CD4-positive, alpha-beta T cell treated with Interleukin-15 for 1 hour (primary cell): ENCODE data around the gene GABRA4.

Source experiments
- DNase-seq: peaks from one replicate; pipeline ENCODE4 v3.0.0-alpha.2; 2020

Gene GABRA4

DNA sequence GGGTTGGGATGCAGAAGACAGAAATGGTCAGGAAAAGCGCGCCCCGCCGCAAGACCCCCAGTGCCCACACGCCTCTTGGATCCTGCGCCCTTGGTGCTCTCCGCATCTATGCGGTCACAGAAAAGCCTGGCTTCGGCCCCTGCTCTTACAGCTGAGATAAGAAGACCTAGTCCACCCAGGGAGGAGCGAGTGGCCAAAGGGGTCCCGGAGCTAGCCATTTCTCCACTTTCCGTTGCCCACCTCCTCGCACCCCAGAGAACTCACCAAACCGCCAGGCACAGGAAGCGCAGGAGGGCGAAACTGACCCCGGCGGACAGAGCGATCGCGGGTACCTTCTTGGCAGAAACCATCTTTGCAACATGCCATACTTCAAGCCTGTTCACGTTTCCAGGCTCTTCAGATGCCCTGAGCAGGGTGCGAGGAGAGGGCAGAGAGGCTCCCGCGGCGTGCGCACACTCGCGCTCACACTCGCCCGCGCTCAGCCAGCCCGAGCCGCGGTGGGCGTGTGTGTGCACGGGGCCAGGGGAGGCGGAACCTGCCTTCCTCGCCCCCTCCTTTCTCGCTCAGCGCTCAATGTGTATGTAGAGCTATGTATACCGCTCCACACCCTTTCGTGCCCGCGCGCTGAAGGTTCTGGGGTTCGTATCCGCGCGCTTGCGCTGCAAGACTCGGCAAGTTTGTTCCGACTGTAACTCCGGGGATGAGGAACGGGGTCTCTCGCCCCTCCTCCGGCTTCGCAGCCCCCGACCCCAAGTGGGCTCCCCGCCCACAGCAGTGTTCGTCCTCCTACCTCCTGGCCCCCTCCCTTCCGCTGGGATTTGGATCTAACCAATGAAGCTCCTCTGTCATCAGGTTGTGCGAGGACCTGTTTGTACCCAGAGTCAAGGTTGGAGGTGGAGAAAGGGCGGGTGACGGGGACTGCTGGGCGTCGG lies at the start of gene GABRA4:
TSS of gene GABRA4 (minus strand) at position 507 of the 932 bp plus-strand sequence. CDS start at position 350, 157 bp downstream.
- DNase-seq, result no peak

DNA sequence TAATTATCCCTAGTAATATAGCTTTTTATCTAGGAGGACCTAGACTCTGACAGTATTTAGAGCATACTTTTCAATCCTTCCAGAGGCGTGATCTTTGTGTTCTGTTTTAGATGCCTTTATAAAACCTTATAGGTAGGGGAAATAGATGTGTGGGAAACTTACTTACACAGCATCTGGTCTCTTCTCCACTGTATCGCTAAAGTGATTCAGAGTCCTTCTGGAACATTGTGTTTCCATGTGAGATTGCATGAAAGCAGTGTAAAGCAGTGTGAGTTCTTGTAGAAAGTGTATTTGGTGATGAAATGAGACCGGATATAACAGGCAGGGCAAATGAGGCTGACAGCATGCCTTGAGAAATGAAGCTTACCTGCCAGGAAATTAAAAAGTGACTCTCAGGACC lies 47.4 kb upstream of the GABRA4 start:
- DNase-seq, result no peak

DNA sequence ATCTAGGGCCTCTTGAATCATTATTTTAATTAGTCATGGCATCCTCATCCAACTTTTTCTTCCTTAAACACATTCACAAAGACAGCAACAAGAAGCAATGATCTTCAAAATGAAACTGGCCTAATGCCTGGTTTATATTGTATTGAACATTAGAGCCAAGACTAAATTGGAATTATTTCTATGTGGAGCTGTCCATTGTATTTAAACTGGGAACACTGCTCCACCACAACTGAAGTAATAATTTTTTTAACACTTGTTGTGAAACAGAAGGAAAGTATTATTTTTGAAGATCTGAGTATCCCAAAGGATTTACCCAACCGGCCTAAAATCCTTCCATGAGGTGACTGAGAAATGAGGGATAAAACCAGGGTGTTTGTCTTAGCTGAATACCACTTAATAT lies 44.9 kb upstream of the GABRA4 start:
- no peak for DNase-seq

DNA sequence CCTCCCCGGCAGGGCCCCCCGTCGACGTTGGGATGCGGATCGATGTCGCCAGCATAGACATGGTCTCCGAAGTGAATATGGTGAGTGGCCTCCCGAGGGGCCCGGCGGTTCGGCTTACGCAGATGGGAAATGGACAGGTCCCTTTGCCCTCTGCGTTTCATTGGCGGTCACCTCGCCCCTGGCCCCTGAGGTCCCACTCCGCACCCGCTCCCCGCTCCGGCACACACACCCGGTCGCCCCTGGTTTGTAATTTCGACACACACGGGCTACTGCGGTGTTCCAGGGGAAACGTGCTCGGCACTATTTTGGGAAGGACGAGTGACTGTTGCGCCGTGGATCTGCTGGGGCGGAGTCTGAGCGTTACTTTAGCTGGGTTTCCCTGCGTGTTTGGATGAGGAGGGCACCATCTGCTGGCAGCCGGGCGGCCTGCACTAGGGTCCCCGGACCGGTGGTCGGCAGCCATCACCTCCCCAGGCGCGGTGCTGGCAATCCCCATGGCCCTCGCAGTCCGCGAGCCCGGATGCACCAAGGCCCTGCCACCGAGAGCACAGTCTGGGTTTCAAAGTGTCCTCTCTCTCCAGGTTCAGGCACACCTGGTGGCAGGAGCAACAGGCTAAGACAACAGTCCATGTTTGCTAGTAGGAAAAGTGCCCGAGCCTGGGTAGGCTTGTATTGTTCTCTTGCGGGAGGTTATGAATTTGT lies 39.2 kb upstream of the GABRA4 start:
- peak; percentile 25 for DNase-seq

DNA sequence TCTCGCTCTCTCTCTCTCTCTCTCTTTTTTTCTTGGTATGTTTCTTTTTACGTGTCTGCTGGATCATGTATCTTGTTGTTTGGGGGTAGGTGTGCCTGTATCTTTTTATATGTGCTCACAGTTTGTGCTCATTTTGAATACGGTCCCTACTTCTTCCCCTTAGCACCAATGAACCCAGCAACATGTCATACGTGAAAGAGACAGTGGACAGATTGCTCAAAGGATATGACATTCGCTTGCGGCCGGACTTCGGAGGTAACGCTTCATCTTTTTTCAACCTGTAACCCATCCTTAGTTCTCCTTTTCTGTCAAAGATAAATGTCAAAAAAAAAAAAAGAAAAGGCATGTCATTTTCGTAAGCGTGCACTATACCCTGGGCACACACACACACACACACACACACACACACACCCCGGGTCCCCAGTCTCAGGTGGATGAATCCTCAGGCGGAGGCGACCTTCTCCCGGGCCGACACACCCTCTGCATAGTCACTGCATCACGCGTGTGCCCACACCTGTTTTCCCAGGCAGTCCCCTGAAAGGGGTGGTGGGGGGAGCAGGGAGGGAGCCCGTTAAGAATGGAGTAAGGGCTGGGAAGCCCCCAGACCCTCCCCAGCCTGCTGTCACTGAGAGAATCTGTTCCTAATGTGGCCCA lies 38.5 kb upstream of the GABRA4 start:
- no peak for DNase-seq

DNA sequence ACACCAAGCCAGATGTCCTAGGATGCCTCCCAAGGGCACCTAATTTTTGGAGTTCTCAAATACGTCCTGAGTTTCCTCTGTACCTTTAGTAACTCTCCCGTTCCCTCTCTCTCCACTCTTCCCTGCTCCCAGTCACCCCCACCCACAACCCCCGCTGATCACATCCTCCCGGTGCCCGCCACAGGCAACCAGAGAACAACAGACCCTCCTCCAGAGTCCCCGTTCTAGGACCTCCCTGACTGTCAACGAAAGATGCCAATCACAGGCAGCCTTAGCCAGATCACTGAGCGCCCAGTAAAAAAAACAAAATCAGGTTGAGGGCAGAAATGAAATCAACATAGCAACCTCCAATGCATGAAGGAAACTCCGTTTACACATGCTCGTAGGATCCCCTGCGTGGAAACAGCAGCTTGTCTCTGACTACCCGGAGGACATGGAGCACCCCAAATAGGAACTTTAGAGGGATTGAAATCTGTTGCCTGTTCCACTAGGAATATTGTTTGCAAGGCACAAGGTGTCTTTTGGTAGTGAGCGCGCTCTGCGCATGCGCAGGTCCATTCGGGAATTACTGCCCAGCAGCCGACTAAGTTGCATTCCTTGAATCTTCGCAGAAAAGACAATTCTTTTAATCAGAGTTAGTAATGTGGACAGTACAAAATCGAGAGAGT lies 37.8 kb upstream of the GABRA4 start, which contains the start of gene GABRB1:
TSS of gene GABRB1 (plus strand) at position 557 of the 668 bp plus-strand sequence.
- no peak for DNase-seq

DNA sequence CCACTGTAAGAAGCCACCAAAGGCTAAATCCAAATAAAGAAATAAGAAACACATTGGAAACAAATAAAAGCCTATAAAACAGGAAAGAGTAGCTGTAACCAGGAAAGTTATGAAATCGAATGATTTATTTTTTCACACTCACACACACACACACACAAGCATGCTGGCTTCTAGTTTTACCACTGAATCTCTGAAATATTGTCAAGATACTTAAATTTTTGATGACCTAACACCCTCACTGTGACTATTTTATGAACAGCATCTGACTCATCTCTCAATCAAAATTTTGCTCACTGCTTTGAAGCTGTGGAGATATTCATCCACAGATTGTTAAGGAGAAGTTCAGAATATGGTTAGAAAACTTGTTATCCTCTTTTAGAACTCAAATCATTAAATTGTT lies 24.1 kb upstream of the GABRA4 start:
- DNase-seq, result no peak

DNA sequence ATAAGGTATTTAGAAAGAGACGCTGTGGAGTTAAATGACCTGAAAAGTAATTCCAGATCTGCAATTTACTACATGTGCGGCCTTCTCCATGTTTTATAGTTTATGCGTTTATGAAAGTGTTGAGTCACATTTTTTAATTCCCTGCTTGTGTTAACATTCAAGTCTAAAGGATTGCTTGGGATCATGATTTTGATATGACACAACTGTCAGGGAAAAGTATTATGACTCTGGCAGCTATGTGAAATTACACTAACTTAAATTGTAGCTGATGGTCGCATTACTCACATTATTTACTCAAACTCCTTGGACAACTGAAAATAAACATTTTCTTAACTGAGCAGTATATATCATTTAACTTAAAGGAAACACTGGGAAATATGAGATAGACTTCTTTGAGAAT lies 23.7 kb upstream of the GABRA4 start:
- no peak for DNase-seq

DNA sequence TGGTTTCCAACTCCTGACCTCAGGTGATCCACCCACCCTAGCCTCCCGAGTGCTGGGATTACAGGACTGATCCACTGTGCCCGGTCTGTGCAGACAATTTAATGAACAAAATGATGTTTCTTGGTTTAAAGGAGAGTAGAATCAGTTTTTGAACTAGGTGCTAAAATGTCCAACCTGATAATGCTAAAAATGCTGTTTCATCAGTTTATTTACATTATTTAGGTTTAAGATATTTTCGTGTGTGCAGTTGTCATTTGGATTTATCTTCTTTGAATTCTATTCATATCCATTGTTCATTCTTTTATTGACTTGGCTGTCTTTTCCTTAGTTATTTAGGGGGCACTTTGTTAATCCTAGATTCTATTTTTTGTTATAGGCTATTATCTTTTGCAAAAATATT lies 20.0 kb upstream of the GABRA4 start:
- DNase-seq, result no peak

DNA sequence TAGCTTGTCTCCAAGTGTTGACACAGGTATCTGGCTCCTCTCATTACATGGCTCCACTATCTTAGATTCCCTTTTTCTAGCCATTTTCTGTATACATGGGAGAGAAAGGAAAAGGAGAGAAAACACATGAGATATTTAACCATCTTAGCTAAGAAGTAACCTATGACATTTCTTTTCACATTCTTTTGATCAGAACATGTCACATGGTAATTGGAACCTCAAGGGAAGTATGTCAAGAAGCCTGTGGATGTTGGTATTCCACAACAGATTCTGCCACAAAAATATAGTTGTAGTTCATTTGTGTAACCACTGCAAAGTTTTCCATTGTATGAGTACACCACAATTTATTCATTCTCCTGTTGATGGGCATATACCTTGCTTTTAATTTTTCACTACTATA lies 19.3 kb upstream of the GABRA4 start:
- no peak for DNase-seq

DNA sequence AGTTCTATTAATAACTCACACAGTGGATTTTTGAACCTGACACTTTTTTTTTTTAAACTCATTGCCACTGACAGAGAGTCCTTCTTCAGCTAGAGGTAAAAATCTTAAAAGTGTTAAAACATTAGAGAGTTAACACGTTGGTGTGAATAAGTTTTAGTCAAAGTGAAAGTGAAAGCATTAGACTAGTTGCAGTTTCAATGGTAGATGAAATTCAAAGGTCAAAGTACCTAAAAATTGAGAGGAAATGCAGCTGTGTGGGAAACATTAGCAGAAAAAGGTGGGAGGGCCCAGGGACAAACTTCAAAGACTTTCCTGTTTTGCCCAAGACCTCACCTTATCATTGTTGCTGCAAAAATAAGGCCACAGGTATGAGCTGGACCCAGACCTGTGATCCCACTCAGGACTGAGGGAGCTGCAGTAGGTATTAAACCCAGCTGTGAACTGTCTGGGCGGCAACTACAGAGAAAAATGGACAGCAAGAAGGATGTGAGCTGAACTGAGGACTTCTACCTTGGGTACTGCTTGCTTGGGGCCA lies 17.6 kb upstream of the GABRA4 start:
- no peak for DNase-seq

DNA sequence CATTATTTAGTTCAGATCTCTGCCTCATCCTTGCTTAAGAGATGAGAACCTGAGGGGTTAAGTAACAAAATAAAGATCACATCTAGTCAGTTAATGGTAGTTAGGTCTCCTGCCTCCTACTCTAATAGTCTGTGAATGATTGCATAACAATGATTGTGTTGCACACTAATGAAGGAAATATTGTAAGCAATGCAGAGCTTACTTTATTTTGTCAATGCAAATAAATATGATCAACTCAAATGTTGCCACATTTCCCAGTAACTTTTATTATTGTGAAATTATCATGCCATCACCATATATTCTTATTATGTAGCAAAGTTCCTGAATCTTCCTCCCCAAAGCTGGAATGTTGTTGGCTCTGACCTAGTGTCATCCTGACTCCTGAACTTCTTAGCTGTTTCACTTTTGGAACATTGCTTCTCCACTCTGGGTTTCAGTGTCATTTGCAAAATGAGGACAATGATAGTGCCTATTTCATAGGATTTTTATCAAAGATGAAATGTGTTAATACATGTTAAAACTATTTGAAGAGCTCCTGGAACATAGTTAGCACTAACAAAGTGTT lies 17.0 kb upstream of the GABRA4 start:
- DNase-seq, result no peak

DNA sequence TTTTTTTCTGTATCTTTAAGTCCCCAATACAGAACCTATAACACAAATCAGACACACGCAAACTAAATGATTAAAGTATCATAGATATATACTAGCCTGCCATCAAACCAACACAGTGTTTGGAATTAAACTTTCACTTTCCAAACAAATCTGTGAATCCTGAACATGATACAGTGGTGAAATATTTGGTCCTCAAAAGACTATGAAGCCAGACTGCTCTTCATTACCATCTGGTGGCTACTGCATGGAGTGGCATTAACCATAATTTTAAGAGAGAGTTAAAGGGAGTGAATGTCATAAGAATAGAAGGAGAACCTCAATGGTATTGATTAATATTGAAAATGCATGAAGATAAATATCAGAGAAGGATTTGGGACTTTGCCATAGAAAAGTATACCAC lies 9.2 kb upstream of the GABRA4 start:
- DNase-seq, result no peak

DNA sequence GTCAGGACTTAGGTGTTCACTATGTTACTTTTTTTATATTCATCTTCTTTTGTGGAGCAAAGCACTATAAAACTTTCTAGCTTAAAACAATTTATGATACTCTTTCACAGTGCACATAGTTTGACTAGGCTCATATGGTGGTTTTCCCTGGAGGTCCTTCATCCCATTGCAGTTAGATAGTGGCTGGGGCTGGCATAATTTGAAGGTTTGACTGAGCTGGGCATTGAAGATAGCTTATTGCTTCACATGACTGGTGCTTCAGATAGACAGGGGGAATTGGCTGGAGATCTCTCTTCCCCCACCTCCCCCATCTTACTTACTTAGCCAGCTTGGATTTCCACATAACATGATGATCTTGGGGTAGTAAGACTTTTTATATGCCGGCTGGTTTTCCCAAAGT lies 7.0 kb upstream of the GABRA4 start:
- DNase-seq, result no peak

DNA sequence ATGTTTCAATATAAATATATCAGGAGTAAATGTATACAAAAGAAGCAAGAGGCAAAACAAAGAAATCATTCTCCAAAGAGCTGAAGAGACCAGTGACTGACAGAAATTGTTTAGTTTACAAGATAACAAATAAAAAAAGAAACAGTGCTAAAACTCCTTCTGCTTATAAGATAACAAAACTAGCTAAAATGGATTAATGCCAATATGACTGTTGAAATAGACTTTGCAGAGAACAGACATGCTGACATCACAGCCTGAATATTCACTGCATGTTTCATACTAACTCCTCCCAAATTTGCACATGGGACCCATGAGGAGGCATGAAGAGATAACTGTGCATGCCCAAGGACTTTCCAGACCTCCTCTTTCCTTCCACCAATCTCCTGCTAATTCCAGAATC lies 6.2 kb upstream of the GABRA4 start:
- DNase-seq, result no peak

DNA sequence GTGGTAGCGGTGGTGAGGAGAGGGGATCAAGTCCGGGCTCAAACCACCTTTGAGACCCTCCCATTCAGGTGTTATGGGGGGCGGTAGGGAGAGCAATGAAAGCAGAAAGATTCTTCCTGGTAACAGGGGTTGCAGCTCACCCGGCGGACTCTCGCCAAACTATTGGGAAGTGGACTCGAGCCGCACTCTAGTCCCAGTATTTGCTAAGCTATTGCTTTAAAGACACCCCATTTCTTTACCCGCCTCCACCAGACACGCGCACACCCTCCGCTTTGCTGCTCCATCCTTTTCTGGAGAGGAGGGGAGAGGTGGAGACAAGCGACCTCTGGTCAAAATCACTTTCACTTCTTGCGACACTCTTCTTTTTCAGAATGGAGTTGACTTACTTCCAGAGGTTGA lies 625 bp upstream of the GABRA4 start:
- DNase-seq, result no peak

DNA sequence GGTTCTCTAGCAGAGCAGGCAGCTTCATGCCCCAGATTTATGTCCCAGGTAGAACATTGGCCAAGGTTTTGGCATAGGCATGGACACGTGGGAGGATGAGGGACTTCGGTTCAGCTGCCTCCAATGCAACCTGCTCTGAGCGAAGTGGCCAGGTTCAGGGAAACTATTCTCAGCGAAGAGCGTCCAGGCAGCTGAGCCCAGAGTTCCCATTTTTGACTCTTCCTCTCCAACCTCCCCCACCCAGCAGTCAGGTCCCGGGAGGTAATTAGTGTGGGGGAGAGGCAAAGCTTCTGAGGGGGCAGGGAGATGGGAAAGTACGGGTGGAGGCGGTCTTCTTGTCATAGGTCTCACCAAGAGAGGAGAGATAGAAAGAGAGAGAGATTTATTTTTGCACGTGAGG lies 1.0 kb downstream of the GABRA4 start:
- no peak for DNase-seq

DNA sequence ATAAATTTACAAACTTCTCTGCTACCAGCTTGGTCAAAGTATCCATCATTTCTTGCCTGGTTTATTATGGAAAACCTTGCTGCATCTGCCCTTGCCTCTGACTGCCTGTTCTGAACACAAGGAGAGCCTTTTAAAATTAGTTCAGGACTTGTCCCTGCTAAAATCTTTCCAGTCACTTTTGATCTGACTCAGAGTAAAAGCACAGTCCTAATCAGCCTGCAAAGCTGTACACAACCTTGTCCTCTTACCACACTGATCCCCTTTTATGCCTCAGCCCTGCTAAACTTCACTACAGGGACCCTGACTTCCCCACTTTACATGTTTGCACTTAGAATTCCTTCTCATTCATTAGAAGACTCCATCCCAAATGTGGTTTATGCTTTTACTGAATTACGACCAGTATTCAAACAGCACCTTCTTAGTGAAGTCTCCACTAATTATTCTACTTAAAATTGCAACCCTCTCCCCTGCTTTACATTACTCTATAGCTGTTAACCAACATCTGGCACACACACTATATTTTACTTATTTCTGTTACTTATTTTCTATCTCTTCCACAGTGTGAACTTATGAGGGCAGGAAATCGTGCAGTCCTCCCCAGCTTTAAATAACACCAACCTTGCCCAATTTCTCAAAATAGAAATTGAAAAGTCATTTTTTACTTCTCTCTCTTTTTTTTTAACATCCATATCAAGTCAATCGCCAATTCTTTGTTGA lies 6.3 kb downstream of the GABRA4 start:
- DNase-seq, result no peak

DNA sequence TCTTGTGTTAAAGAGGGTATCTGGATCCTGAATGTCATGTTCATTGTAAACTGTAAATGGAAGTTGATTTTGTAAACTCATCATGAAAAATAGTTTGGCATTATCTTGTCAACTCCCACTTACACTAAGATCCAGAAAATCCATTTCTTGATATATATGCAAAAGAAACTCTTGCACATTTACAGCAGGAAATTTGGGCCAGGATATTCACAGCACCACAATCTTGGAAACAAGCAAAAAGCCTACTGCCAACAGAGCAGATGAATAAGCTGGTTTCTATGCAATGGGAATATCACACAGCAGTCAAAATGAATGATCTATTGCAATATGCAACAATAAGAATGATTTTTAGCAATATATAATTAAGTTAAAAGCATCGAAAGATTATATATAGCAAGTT lies 8.6 kb downstream of the GABRA4 start:
- no peak for DNase-seq

DNA sequence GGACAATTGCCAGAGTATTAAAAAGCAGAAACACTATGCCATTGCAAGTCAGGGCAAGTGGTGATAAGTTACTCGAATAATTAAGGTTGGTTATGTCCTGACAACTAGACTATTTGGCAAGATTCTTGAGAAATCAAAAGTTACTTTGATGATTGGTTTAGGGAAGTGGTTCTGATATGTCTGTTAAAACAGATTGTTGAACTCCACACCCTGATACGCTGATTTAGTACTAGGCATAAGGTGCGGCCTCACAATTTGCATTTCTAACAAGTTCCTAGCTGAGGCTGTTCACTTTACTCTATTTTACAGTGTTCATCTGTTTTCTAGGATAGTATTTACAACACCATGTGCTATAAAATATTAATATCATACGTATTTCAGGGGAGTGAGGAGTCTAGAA lies 12.5 kb downstream of the GABRA4 start:
- no peak for DNase-seq

DNA sequence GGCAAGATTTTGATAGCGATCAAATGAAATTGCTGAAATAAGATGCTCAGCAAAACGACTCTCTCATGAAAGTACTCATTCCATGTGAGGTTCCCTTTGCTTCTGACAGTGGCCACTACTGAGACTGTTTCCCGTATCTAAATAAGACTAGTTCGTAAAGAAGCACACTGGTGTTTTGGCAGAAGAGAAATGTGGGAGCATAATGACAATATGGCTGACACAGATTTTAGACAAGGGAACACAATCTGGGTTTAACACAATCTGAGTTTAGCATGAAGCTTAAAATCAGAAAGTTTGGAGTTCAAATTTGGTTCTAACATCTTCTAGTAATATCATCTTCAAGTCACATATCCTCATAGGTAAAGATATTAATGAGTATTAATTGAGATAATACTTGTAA lies 13.7 kb downstream of the GABRA4 start:
- no peak for DNase-seq

DNA sequence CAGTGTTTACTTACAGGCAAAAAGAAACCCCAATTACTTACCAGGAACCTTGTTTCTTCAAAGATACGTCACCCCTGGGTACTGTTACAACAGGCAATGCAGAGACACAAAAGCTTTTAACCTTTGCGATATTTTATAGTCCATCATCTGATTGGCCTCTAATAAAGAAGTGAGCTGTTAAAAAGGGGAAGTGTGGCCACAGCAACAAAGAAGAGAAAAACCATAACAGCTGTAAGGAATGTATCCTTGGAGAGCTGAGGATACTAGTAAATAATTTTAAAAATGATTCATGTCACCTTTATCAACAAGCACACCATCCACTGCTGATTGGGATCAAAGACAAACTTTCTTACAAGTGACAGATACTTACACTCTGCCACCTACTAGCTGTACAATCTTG lies 14.1 kb downstream of the GABRA4 start:
- no peak for DNase-seq
